Breast epithelium (tissue), 3 donors: ENCODE data around the gene AHRR.
A peak's percentile ranks its signal among the peaks of the same experiment; 100 is the strongest.

ENCODE experiments used
- CTCF ChIP-seq, 3 donors: fragments of 450-650 bp; IDR thresholded peaks; one replicate each; pipeline ENCODE4 v1.5.1; 2016 to 2017; ENCODE audit warnings: antibody characterized with exemption in 3 of 3, mild to moderate bottlenecking in 3 of 3, moderate library complexity in 3 of 3
- POLR2AphosphoS5 ChIP-seq, 3 donors: sonication (generic); formaldehyde crosslinking; IDR thresholded peaks; one replicate each; pipeline ENCODE4 v1.6.1; 2017; ENCODE audit warnings: antibody characterized with exemption in 3 of 3

GRCh38 chr5:442335-443238 lies 121.1 kb downstream of the AHRR start, which contains the start of gene EXOC3:
- TF ChIP-seq POLR2AphosphoS5 (IDR thresholded peaks at IDR 0.05) (peak; percentile 62 to 77 (median 65)), CTCF (IDR thresholded peaks at IDR 0.05) (no peak)
